GM12875 (cell line): ENCODE results near the gene GCC1.

Experiments
- H3K4me3 ChIP-seq: one replicate; pipeline ENCODE4 v1.5.1; 2011; ENCODE audit warnings: low read depth, low read length, control low read depth
- TF ChIP-seq, protein P1 (sequence below): IDR thresholded peaks from 2 replicates; pipeline ENCODE4 v1.5.1; 2011; ENCODE audit warnings: low read depth, mild to moderate bottlenecking, control low read depth, inconsistent platforms, low read length, moderate library complexity, borderline replicate concordance; ENCODE audit not compliant: insufficient read depth

GCC1 gene, protein sequence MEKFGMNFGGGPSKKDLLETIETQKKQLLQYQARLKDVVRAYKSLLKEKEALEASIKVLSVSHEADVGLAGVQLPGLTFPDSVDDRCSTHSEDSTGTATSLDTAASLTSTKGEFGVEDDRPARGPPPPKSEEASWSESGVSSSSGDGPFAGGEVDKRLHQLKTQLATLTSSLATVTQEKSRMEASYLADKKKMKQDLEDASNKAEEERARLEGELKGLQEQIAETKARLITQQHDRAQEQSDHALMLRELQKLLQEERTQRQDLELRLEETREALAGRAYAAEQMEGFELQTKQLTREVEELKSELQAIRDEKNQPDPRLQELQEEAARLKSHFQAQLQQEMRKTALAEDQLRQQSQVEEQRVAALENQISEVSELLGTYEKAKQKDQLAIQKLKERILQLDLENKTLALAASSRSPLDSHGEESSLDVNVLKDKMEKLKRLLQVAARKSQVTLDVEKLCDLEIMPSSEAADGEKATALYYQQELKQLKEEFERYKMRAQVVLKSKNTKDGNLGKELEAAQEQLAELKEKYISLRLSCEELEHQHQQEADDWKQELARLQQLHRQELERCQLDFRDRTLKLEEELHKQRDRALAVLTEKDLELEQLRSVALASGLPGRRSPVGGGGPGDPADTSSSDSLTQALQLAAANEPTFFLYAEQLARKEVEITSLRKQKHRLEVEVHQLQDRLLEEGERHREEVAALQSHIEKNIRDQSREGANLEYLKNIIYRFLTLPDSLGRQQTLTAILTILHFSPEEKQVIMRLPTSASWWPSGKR

DNA sequence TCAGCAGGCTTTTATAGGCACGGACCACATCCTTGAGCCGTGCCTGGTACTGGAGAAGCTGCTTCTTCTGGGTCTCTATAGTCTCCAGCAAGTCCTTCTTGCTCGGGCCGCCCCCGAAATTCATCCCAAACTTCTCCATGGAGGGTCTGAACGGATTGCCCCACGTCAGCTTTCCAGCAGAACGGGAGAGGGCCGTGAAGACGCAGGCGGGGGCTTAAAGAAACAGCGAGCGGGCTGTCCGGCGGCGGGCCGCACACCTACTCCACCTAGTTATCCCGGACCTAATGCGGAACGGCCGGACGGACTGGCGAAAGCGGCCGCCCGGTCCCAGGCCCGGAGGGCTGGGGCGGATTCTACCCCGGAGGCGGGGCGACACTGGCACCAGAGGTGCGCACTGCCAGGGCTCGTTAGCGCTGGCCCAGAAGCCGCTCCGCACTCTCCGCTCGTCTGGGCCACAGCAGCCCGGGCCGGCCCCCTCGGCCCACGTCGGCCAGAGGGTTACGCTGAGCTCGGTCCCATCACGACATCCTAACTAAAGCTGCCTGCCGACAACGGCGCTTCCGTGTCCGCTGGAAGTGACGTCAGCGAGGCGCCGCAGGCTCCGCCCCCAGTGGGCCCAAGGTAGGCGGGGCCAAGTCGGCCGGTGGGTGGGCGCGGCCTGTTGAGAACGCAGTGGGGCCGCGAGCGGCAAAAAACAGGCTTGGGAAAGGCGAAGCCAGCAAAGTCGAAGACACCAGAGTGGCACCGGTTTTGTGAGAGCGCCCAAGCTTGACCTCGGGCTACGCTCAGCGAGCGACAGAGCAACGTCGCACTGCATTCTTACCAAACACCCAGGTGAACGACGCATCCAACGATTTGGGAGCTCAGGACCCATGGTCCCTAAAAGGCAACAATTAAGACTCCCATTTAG is at the start of gene GCC1:
Gene GCC1 (minus strand): TSS at position 553 of the 910 bp plus-strand sequence. CDS start 414 bp downstream, at position 139.
- peak within 1 kb of the TSS; percentile 87 for H3K4me3 ChIP-seq
- TF ChIP-seq, protein P1, sequence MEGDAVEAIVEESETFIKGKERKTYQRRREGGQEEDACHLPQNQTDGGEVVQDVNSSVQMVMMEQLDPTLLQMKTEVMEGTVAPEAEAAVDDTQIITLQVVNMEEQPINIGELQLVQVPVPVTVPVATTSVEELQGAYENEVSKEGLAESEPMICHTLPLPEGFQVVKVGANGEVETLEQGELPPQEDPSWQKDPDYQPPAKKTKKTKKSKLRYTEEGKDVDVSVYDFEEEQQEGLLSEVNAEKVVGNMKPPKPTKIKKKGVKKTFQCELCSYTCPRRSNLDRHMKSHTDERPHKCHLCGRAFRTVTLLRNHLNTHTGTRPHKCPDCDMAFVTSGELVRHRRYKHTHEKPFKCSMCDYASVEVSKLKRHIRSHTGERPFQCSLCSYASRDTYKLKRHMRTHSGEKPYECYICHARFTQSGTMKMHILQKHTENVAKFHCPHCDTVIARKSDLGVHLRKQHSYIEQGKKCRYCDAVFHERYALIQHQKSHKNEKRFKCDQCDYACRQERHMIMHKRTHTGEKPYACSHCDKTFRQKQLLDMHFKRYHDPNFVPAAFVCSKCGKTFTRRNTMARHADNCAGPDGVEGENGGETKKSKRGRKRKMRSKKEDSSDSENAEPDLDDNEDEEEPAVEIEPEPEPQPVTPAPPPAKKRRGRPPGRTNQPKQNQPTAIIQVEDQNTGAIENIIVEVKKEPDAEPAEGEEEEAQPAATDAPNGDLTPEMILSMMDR = no peak

DNA sequence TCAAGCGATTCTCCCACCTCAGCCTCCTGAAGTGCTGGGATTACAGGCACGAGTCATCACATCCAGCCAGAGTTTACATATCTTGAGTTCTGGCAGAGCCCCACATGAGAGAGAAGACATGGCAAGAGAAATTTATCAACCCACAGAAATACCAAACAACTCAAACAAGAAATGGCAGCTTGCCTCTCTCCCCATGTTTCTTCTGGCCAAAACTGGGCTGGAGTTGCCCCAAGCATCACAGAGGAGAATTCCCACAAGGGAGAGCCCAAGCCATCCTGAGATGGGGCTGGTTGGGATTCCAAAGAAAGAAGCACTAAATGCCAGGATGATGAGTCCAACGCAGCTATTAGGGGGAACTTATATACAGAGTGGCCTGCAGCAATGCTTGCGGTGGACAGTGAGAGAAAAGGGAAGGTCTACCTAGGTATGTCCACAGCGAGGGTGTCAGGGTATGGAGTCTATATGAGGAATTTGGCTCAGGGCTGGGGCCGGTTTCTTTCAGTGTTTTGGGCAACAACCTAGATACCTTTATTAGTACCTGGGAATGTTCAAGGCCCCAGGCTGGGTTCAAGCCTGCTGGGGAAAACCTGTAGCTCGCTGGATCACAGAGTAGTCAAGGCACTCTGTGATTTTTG is 47.0 kb upstream of the GCC1 start:
- H3K4me3 ChIP-seq = no peak overlapping the region
- TF ChIP-seq, protein P1 = no peak

DNA sequence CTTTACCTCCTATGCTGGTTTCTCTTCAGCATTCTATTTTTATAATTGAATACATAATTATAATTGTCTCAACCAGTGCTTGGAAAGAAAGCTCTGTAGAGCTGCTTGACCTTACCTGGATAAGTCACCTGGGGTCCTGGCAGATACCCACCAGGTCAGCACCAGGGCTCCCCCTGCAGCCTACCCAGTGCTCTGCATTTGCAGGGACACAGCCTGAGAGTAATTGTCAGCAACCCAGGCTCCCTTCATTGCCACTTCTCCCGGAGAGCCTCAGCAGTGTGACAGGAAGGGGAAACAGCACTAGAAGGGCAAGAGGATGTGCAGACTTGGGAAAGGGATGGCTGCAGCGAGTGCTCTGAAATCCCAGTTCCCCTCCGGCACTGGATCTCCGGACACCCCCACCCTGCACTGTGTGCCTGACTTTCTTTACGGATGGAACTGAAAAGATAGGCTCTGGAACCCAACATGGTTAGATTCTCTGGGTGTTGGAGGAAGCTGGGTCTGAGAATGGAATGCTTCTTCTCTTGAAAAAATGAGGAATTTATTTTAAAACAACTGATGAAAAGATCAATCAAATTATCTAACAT is 44.0 kb upstream of the GCC1 start:
- TF ChIP-seq, protein P1 = peak; percentile 68; the same call in 1 of the 2 replicates
- no peak overlapping the region for H3K4me3 ChIP-seq

DNA sequence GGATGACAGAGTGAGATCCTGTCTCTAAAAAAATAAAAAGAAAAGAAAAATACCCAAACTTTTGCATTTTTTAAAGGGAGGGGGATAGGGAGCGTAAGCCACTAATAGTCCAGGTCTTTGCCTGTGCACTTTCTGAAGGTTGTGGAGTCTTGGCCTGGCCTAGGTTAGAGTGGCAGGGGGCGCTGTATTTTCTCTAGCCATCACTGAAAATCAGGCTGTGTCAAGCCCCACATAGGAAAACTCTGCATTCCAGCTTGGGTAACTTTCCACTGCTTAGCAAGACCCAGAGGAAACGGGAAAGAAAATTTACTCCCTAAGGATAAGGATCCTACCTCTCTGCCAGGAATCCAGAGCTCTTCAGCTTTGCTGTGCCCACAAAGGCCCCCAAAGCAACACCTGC is 43.0 kb upstream of the GCC1 start:
- no peak overlapping the region for H3K4me3 ChIP-seq
- TF ChIP-seq, protein P1 = peak; percentile 17; the same call in 1 of the 2 replicates

DNA sequence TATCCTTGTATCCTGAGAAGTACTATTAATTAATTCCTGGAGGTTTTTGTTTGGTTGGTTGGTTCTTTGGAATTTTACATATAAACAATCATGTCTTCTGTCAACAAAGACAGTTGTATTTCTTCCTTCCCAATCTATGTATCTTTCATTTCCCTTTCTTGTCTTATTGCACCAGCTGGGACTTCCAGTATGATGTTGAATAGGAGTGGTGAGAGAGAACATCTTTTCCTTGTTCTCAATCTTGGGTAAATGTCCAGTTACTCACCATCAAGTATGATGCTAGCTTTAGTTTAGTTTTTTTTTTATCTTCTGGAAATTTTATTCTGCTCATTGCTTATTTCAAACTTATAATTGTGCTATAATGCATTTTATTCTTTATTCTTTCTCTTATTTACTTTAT is 39.9 kb upstream of the GCC1 start:
- no peak overlapping the region for H3K4me3 ChIP-seq
- TF ChIP-seq, protein P1 = no peak
